ENCODE results near the gene IL16. TPM values are rescaled to one million over a fixed set of nuclear protein-coding genes. Genes with fewer than 3 reads are reported as not detected.

The IL16 gene
- total and polyA plus RNA-seq, 2 donors (not counting 1 experiment from before 2014, with no cell fraction given), result 181 to 287 TPM

- 75% methylated on average over 2 of the region's 2 CpGs for WGBS (ENCODE audit: insufficient coverage)
- Histone ChIP-seq H3K4me1 (ENCODE audit: control insufficient read depth in 2 of 2, insufficient read depth in 2 of 2, low read length in 2 of 2) (no peaks in the 10 kb centered on the region), H3K36me3 (replicated peaks in 1 of 2; ENCODE audit: control extremely low read depth in 1 of 2, control insufficient read depth in 1 of 2, extremely low read depth in 1 of 2, insufficient read depth in 2 of 2, low read length in 1 of 2) (no peaks in the 10 kb centered on the region), H3K9ac (ENCODE audit: low read length) (no peak overlapping the region), H3K79me2 (ENCODE audit: control insufficient read depth, insufficient read depth, low read length) (no peaks in the 10 kb centered on the region), H2AFZ (ENCODE audit: insufficient read depth, low read depth, low read length, poor library complexity, severe bottlenecking) (no peak overlapping the region), H3K27ac (ENCODE audit: low read length in 2 of 2) (no peak overlapping the region), H4K20me1 (ENCODE audit: control insufficient read depth, insufficient read depth, low read length, poor library complexity, severe bottlenecking) (no peaks in the 10 kb centered on the region), H3K27me3 (replicated peaks in 1 of 4; ENCODE audit: control extremely low read depth in 1 of 4, control insufficient read depth in 3 of 4, insufficient read depth in 4 of 4, low read length in 3 of 4) (peaks cover 0 to 6% (median 0%) of the 10 kb centered on the region in 4 experiments), H3K4me3 (ENCODE audit: control extremely low read depth in 1 of 5, extremely low read depth in 1 of 5, insufficient read depth in 1 of 5, low read depth in 2 of 5, low read length in 4 of 5) (no peak overlapping the region), H3K9me3 (ENCODE audit: control extremely low read depth in 1 of 3, control insufficient read depth in 2 of 3, insufficient read depth in 1 of 3, low read length in 2 of 3) (no peaks in the 10 kb centered on the region), H3K4me2 (replicated peaks; ENCODE audit: low read depth, low read length, poor library complexity, severe bottlenecking) (no peak overlapping the region)
- H3K4me3 Mint-ChIP-seq, result no peak overlapping the region
- no peaks in the 10 kb centered on the region for H3K9me3 Mint-ChIP-seq (ENCODE audit: insufficient read depth)
- CTCF ChIA-PET, result interaction anchor here (1.1 to 2.2 kb wide), 2 partner anchors 18 to 26 kb away, joined by 3 to 6 read pairs; no protein-coding TSS in a partner anchor
- intact Hi-C loops (cut with micrococcal nuclease), result no loop called here
- no peak for DNase-seq
- H3K4me1 Mint-ChIP-seq, result no peaks in the 10 kb centered on the region
- no peak for ATAC-seq (ENCODE audit: low read depth)
- H3K27me3 Mint-ChIP-seq, result peaks cover 23% of the 10 kb centered on the region
- TF ChIP-seq EZH2 (IDR thresholded peaks at IDR 0.05; ENCODE audit: borderline replicate concordance, insufficient read depth, low read depth, low read length, poor library complexity, severe bottlenecking), result no peak
- no peak for TF ChIP-seq CTCF (IDR thresholded peaks at IDR 0.05)
- POLR2A ChIA-PET, result no interaction called here
- no peak overlapping the region for H3K27ac Mint-ChIP-seq
Observed at GRCh38 chr15:81174125-81174791, 22.4 kb upstream of the IL16 start.

DNA sequence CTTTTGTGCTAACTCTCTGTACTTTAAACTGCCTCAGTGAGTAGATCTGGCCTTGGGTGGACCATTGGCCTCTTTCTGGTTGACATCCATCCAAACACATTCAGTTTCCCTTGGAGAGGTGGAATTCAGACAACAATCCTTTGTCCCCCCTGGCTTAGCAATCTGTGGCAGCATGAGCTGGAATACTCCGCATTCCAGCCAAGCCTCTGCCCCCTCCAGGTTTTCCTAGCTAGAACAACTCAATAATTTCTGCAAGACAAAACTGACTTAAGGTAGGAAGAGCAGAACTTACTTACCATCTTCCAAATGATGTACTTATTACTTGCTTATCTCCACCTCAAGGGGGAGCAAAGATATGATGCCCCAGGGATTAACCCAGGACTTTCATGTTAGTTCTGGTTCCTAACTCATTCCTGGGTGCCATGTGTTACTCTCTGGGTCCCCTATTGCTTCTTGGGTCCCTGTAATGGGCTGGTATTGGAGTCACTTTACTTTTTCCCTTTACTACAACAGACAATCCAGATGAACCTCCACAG, 21.8 kb upstream of the IL16 start:
- Mint-ChIP-seq H3K27ac (no peak overlapping the region), H3K9me3 (ENCODE audit: insufficient read depth) (no peaks in the 10 kb centered on the region), H3K27me3 (peaks cover 23% of the 10 kb centered on the region), H3K4me3 (no peak overlapping the region), H3K4me1 (no peaks in the 10 kb centered on the region)
- Histone ChIP-seq H3K27ac (ENCODE audit: low read length in 2 of 2) (no peak overlapping the region), H3K9me3 (ENCODE audit: control extremely low read depth in 1 of 3, control insufficient read depth in 2 of 3, insufficient read depth in 1 of 3, low read length in 2 of 3) (no peaks in the 10 kb centered on the region), H4K20me1 (ENCODE audit: control insufficient read depth, insufficient read depth, low read length, poor library complexity, severe bottlenecking) (no peaks in the 10 kb centered on the region), H3K9ac (ENCODE audit: low read length) (no peak overlapping the region), H3K79me2 (ENCODE audit: control insufficient read depth, insufficient read depth, low read length) (no peaks in the 10 kb centered on the region), H3K27me3 (replicated peaks in 1 of 4; ENCODE audit: control extremely low read depth in 1 of 4, control insufficient read depth in 3 of 4, insufficient read depth in 4 of 4, low read length in 3 of 4) (peaks cover 0 to 9% (median 0%) of the 10 kb centered on the region in 4 experiments), H3K36me3 (replicated peaks in 1 of 2; ENCODE audit: control extremely low read depth in 1 of 2, control insufficient read depth in 1 of 2, extremely low read depth in 1 of 2, insufficient read depth in 2 of 2, low read length in 1 of 2) (no peaks in the 10 kb centered on the region), H3K4me1 (ENCODE audit: control insufficient read depth in 2 of 2, insufficient read depth in 2 of 2, low read length in 2 of 2) (no peaks in the 10 kb centered on the region), H3K4me2 (replicated peaks; ENCODE audit: low read depth, low read length, poor library complexity, severe bottlenecking) (no peak overlapping the region), H3K4me3 (ENCODE audit: control extremely low read depth in 1 of 5, extremely low read depth in 1 of 5, insufficient read depth in 1 of 5, low read depth in 2 of 5, low read length in 4 of 5) (no peak overlapping the region), H2AFZ (ENCODE audit: insufficient read depth, low read depth, low read length, poor library complexity, severe bottlenecking) (no peak overlapping the region)
- TF ChIP-seq CTCF (IDR thresholded peaks at IDR 0.05), result no peak
- no peak for TF ChIP-seq EZH2 (IDR thresholded peaks at IDR 0.05; ENCODE audit: borderline replicate concordance, insufficient read depth, low read depth, low read length, poor library complexity, severe bottlenecking)
- no peak for DNase-seq
- 89% methylated on average over 1 of the region's 1 CpG for WGBS (ENCODE audit: insufficient coverage)
- intact Hi-C loops (cut with micrococcal nuclease), result no loop called here
- ChIA-PET CTCF (interaction anchor here (1.0 to 2.2 kb wide), 3 partner anchors 19 to 91 kb away, joined by 3 to 6 read pairs (median 4); no protein-coding TSS in a partner anchor), POLR2A (no interaction called here)
- ATAC-seq (ENCODE audit: low read depth), result no peak
